K562 (cell line): ENCODE results near the gene SMARCA4. TPM values are rescaled to one million over a fixed set of nuclear protein-coding genes. Genes with fewer than 3 reads are reported as not detected.

Experiments
- AFF1 ChIP-seq, 2 experiments: fragments of 450-650 bp; IDR thresholded peaks; 2 replicates each; pipeline ENCODE4 v1.6.1; 2018; ENCODE audit warnings: mild to moderate bottlenecking in 2 of 2, low read depth in 1 of 2; ENCODE audit not compliant: partially characterized antibody in 2 of 2
- CXXC5 ChIP-seq: fragments of 250-450 bp; sonication (Bioruptor Pico); IDR thresholded peaks from 2 replicates; pipeline ENCODE4 v1.8.0; 2022; ENCODE audit warnings: inconsistent platforms, mild to moderate bottlenecking, moderate library complexity
- DEAF1 ChIP-seq: fragments of 450-650 bp; formaldehyde crosslinking; IDR thresholded peaks from 2 replicates; pipeline ENCODE4 v1.4.0; 2020; ENCODE audit warnings: mild to moderate bottlenecking, moderate library complexity
- OTX1 ChIP-seq: fragments of 450-650 bp; formaldehyde crosslinking; IDR thresholded peaks from 2 replicates; pipeline ENCODE4 v1.4.0; 2022; ENCODE audit warnings: mild to moderate bottlenecking
- PKNOX1 ChIP-seq: fragments of 450-650 bp; IDR thresholded peaks from 2 replicates; pipeline ENCODE4 v1.6.1; 2016
- YY1 ChIP-seq, 3 experiments: IDR thresholded peaks; 2 replicates each; pipeline ENCODE4 v1.6.1; 2011; ENCODE audit warnings: low read length in 2 of 3, mild to moderate bottlenecking in 2 of 3, moderate library complexity in 2 of 3, borderline replicate concordance in 1 of 3, control low read depth in 1 of 3, low read depth in 1 of 3; ENCODE audit not compliant: insufficient read depth in 3 of 3, insufficient replicate concordance in 2 of 3, control insufficient read depth in 1 of 3, insufficient read length in 1 of 3; ENCODE audit errors: extremely low read depth in 1 of 3
- ZBTB26 ChIP-seq: fragments of 450-650 bp; formaldehyde crosslinking; IDR thresholded peaks from 2 replicates; pipeline ENCODE4 v1.4.0; 2022; ENCODE audit warnings: missing genetic modification characterization
- ZNF407 ChIP-seq: fragments of 450-650 bp; IDR thresholded peaks from 2 replicates; pipeline ENCODE4 v1.6.1; 2016; ENCODE audit warnings: low read depth
- ZNF79 ChIP-seq: fragments of 250-450 bp; sonication (Bioruptor Pico); IDR thresholded peaks from 2 replicates; pipeline ENCODE4 v1.4.0; 2020; ENCODE audit warnings: low read depth, mild to moderate bottlenecking, moderate library complexity
- polyA plus RNA-seq, 8 experiments: library from polyadenylated mRNA; depleted of rRNA in 4 of 8; stranded (reverse) in 5 of 8; unstranded in 3 of 8; fragments of >200 nt; fragmentation: Nextera tagmentation in 2 of 8; fragmentation: Illumina TruSeq in 1 of 8; extraction: Ambion mirVana in 2 of 8; extraction: Trizol in 1 of 8; gene quantifications; 2 replicates each; pipeline versions ENCODE4 v1.2.1 to v1.2.3, GENCODE V29; 2011 to 2014; ENCODE audit warnings: inconsistent platforms in 1 of 8, missing spikeins in 1 of 8
- total RNA-seq, 7 experiments: library from RNA; depleted of rRNA in 6 of 7; stranded (reverse); fragments of >200 nt in 6 of 7; fragmentation: Illumina TruSeq in 2 of 7; extraction: Trizol in 2 of 7; gene quantifications; 2 replicates each; pipeline versions ENCODE4 v1.2.1 to v1.2.3, GENCODE V29; 2011 to 2021; ENCODE audit warnings: low replicate concordance in 1 of 7

The SMARCA4 gene
- total and polyA plus RNA-seq, 9 of the 15 experiments (the other 6 are each of a cell fraction or from before 2014, with no cell fraction given), result 19.3 to 207 (median 52.1) TPM

- TF ChIP-seq ZNF407 (no peak), OTX1 (0 out of 2 replicates have a peak, but pooled peaks have one; percentile 70), CXXC5 (CRISPR knock-in tag) (0 out of 2 replicates have a peak, but pooled peaks have one; percentile 34), PKNOX1 (no peak), AFF1 (IDR thresholded peaks at IDR 0.05; ENCODE audit: low read depth in 1 of 2, partially characterized antibody in 2 of 2) (no peak), ZBTB26 (CRISPR knock-in tag) (0 out of 2 replicates have a peak, but pooled peaks have one; percentile 41), ZNF79 (CRISPR knock-in tag) (no peak), YY1 (IDR thresholded peaks at IDR 0.05; ENCODE audit: borderline replicate concordance in 1 of 3, control insufficient read depth in 1 of 3, extremely low read depth in 1 of 3, insufficient read depth in 3 of 3, insufficient read length in 1 of 3, insufficient replicate concordance in 2 of 3, low read depth in 1 of 3, low read length in 2 of 3) (no peak), DEAF1 (CRISPR knock-in tag) (peak; percentile 37; the same call in 1 of the 2 replicates)
Observed at GRCh38 chr19:10936661-10937084, 24.2 kb upstream of the SMARCA4 start (continued).
